ENCODE data around the gene ZC3H10. TPM values are rescaled to one million over a fixed set of nuclear protein-coding genes. Genes with fewer than 3 reads are reported as not detected.

Gene ZC3H10
- total RNA-seq, 2 experiments from 2014 or later = 12.6 to 16.5 TPM

GRCh38 chr12:56122637-56123036 lies 4.6 kb downstream of the ZC3H10 start:
- no peak overlapping the region for H2AFZ ChIP-seq (ENCODE audit: low read length)
- TF ChIP-seq CTCF (conservative IDR thresholded peaks at IDR 0.05; ENCODE audit: low read length) (no peak), EZH2phosphoT487 (IDR thresholded peaks at IDR 0.05; ENCODE audit: borderline replicate concordance, low read depth, low read length) (no peak)
- no TSS peak for BruUV-seq (replicated peaks)
- no peaks in the 10 kb centered on the region for H4K20me1 ChIP-seq (ENCODE audit: insufficient read depth, low read length)
- H3K79me2 ChIP-seq (ENCODE audit: insufficient read depth, low read depth, low read length) = peaks cover 10% of the 10 kb centered on the region; the same call in 1 of the 2 replicates
- CTCF ChIA-PET (ENCODE audit: unreplicated experiment) = interaction anchor here (0.6 to 0.8 kb wide), 2 partner anchors 66 to 76 kb away, joined by 3 read pairs; partner anchors contain the start of gene SMARCC2
- no peak for DNase-seq (ENCODE audit: low spot score)
- H3K9me3 ChIP-seq (ENCODE audit: low read length) = no peaks in the 10 kb centered on the region
- no peak overlapping the region for H3K27ac ChIP-seq (ENCODE audit: low read depth, low read length, poor library complexity, severe bottlenecking)
- POLR2A ChIA-PET = interaction anchor here (1.2 kb wide), 2 partner anchors 40 to 66 kb away, joined by 3 to 4 read pairs; no protein-coding TSS in a partner anchor
- intact Hi-C loops (cut with micrococcal nuclease; ENCODE audit: unreplicated experiment) = no loop called here
- H3K4me1 ChIP-seq (ENCODE audit: insufficient read depth, low read length, poor library complexity, severe bottlenecking) = peaks cover 55% of the 10 kb centered on the region
- no peaks in the 10 kb centered on the region for H3K9me2 ChIP-seq (ENCODE audit: insufficient read depth, low read length)
- peaks cover 31% of the 10 kb centered on the region; the same call in 1 of the 2 replicates for H3K36me3 ChIP-seq (ENCODE audit: insufficient read depth, low read length)
- no peak overlapping the region for H3K4me2 ChIP-seq (ENCODE audit: low read length)
- H3K4me3 ChIP-seq (ENCODE audit: low read depth, low read length, poor library complexity, severe bottlenecking) = no peak overlapping the region

- H3K36me3 ChIP-seq (ENCODE audit: insufficient read depth, low read length) = peaks cover 29% of the 10 kb centered on the region; the same call in 1 of the 2 replicates
- POLR2A ChIA-PET = interaction anchor here (0.7 to 1.2 kb wide), 5 partner anchors 7 to 98 kb away, joined by 3 to 4 read pairs (median 3); no protein-coding TSS in a partner anchor
- DNase-seq (ENCODE audit: low spot score) = no peak
- no peaks in the 10 kb centered on the region for H4K20me1 ChIP-seq (ENCODE audit: insufficient read depth, low read length)
- BruUV-seq (replicated peaks) = no TSS peak
- H3K79me2 ChIP-seq (ENCODE audit: insufficient read depth, low read depth, low read length) = peaks cover 18% of the 10 kb centered on the region; the same call in 1 of the 2 replicates
- H3K4me3 ChIP-seq (ENCODE audit: low read depth, low read length, poor library complexity, severe bottlenecking) = no peak overlapping the region
- CTCF ChIA-PET (ENCODE audit: unreplicated experiment) = interaction anchor here (1.3 kb wide), 1 partner anchor 65 kb away, joined by 6 read pairs; the partner anchor contains the start of gene SMARCC2
- H2AFZ ChIP-seq (ENCODE audit: low read length) = no peak overlapping the region
- peaks cover 51% of the 10 kb centered on the region for H3K4me1 ChIP-seq (ENCODE audit: insufficient read depth, low read length, poor library complexity, severe bottlenecking)
- H3K9me3 ChIP-seq (ENCODE audit: low read length) = no peaks in the 10 kb centered on the region
- intact Hi-C loops (cut with micrococcal nuclease; ENCODE audit: unreplicated experiment) = no loop called here
- H3K9me2 ChIP-seq (ENCODE audit: insufficient read depth, low read length) = no peaks in the 10 kb centered on the region
- 0 out of 2 replicates have a peak overlapping the region, but pooled peaks have one; percentile 4 for H3K4me2 ChIP-seq (ENCODE audit: low read length)
- TF ChIP-seq EZH2phosphoT487 (IDR thresholded peaks at IDR 0.05; ENCODE audit: borderline replicate concordance, low read depth, low read length) = no peak
- no peak for TF ChIP-seq CTCF (conservative IDR thresholded peaks at IDR 0.05; ENCODE audit: low read length)
- peak overlapping the region; percentile 96 for H3K27ac ChIP-seq (ENCODE audit: low read depth, low read length, poor library complexity, severe bottlenecking)
Measured at GRCh38 chr12:56124133-56124532, 6.1 kb downstream of the ZC3H10 start.

Measured in OCI-LY7 (cell line).